HG02885 (cell line): ENCODE measurements around the gene SNX4.

Experiments used
- ATAC-seq: cut with Tn5 transposase; IDR thresholded peaks from one replicate; pipeline ENCODE4 v1.9.1; 2021; ENCODE audit warnings: mild to moderate bottlenecking; ENCODE audit not compliant: unreplicated experiment, poor library complexity

Gene SNX4

DNA sequence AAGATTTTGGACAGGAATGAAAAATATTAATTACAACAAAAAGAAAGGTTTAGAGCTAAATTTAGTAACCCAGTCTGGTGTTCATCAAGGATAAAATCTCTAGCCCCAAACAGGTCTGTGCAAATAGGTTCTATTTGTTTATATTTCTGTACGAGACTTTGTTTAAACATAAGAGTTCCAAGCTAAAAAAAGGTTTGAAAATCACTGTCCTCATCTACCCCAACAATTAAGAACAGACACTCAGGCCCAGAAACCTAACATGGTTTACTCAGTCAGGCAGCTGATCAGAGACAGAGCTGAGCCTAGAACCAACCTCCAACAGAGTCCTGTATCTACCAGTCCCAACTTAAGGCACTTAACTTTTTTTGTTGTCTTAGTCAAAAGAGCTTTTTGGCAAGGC lies 49.3 kb downstream of the SNX4 start:
- no peak for ATAC-seq

DNA sequence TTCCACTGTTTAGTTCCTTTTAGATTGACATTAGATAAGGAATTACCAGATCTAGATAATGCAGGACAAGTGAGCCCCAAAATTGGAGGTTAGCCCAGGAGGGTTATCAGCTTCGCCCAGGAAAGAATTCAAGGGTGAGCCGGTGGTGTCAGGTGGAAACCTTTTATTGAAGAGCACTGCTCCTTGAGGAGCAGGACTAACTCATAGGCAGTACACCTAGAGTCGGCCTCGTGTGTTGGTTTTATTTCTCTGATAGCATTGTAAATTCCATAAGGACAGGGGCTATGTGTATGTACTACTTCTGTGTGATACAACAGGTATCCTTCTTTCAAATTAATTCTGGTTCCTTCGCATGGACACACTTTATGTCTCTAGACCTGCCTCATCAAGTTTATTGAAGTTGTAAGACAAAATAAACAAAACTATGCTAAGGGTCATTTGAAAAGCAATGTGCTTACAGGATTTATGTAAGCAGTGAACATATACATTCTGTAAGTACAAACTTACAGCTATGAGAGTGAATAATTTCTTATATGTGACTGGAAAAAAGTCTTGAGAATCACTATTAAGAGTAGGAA lies 57.2 kb downstream of the SNX4 start:
- no peak for ATAC-seq

GRCh38 chr3:125461896-125462295 lies 58.1 kb downstream of the SNX4 start:
- no peak for ATAC-seq

- no peak for ATAC-seq
Measured at GRCh38 chr3:125460233-125460632, 59.8 kb downstream of the SNX4 start.

DNA sequence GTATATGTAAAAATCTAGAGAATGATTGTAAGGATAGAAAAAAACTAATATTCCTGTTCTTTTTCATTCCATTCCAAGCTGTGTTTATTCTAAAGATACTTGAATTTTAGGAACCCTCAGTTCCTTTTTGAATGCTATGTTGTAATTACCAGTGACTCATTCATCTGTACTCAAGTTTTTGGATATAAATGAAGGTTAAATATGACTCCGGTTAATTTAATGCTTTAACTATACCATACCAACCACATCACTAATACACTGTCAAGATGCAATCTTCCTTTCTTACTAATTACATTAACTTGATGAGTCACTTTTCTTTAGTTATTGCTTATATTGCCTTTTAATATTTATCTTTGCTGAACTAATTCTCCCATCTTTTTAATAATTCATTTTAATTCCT lies 76.1 kb downstream of the SNX4 start:
- no peak for ATAC-seq

DNA sequence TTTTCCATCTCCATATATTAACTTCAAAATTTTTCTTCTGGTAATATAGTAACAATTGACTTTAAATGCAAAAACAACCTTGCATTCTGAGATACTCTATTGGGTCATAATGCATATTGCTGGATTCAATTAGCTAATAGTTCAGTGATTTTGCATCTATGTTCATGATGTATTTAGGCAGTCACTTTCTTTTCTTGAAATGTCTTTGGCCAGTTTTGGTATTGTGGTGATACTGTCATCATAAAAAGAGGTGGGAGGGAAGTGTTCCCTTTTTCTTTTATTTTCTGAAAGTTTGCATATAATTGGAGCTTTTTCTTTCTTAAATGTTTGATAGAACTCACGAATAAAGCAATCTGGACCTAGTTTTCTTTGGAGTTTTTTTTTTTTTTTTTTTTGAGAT lies 77.5 kb downstream of the SNX4 start:
- ATAC-seq, result no peak

DNA sequence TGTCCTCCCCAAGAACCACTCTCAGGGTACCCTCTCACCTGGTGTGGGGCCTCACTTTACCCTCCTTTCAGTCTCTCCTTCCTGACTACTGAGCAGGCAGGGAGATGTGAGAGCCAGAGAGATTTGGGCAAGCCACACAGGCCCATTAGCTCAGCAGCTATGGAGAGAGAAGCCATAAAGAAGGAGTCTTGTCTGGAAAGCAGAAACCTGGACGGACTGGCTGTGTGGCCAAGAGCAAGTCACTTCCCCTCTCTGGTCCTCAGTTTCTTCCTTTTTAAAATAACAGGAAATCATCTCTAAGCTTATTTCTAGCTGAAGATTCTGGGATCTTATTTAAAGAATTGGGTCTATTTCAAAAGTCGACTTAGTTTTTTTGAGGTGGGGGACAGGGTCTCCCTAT lies 79.0 kb downstream of the SNX4 start:
- no peak for ATAC-seq

- ATAC-seq, result no peak
Measured at GRCh38 chr3:125440559-125440955, 79.4 kb downstream of the SNX4 start.

DNA sequence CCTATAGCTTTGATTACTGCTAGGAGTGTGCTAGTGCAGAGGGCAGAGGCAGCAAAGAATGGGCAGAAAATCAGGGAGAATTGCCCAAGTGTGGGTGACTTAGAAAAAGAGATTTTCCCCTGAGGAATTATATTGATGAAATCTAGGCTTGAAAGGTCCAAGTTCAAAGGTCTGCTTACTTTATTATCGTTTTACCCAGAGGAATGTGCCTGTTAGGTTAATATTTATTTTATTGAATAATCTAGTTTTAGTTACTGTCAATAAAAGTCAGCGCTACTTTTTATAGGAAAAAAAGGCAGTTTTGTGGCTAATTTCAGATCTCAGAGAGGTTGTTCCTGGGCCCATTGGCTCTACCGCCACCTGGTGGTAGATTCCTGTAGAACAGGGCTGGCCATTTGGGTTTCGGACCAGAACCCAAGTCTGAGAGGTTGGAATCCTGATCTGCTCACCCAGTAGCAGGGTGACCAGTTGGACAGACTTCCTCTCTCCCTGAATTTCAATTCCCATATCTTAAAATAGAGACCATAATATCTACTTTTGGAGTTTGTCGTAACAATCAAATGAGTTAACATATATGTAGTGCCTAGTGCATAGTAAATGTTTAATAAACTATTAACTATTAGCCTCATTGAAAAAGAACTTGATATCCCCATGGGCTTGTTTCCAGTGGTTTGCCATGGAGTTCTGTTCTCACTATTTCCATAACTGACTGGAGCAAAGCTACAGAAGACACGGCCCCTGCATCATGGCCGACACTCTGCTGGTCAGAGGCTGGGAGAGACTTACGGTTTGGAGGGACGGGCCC lies 82.2 kb downstream of the SNX4 start:
- no peak for ATAC-seq

- ATAC-seq, result no peak
Measured at GRCh38 chr3:125436921-125437320, 83.1 kb downstream of the SNX4 start.

- ATAC-seq, result no peak
Measured at GRCh38 chr3:125435231-125435630, 84.8 kb downstream of the SNX4 start.

- no peak for ATAC-seq
Measured at GRCh38 chr3:125434582-125435011, 85.4 kb downstream of the SNX4 start.

DNA sequence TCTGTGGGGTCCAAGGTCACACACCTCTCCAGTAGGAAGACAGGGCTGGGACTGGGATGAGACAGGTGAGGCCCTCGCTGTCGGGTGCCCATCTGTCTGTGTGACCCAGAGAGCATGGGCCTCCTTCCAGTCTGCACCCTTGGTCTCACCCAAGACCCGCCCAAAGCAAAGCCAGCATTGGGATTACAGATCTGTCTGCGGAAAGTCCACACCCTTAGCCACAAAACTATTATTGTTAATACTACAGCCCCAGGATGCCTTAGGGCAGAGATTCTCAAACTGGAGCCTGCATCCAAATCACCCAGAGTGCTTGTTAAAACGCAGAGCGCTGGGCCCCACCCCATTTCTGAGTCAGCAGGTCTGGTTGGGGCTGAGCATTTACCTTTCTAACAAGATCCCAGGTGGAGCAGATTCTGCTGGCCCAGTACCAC lies 86.4 kb downstream of the SNX4 start:
- no peak for ATAC-seq

GRCh38 chr3:125433091-125433534 lies 86.9 kb downstream of the SNX4 start:
- no peak for ATAC-seq

- no peak for ATAC-seq
Measured at GRCh38 chr3:125431912-125432790, 87.9 kb downstream of the SNX4 start.

GRCh38 chr3:125431391-125431790 lies 88.6 kb downstream of the SNX4 start:
- no peak for ATAC-seq

DNA sequence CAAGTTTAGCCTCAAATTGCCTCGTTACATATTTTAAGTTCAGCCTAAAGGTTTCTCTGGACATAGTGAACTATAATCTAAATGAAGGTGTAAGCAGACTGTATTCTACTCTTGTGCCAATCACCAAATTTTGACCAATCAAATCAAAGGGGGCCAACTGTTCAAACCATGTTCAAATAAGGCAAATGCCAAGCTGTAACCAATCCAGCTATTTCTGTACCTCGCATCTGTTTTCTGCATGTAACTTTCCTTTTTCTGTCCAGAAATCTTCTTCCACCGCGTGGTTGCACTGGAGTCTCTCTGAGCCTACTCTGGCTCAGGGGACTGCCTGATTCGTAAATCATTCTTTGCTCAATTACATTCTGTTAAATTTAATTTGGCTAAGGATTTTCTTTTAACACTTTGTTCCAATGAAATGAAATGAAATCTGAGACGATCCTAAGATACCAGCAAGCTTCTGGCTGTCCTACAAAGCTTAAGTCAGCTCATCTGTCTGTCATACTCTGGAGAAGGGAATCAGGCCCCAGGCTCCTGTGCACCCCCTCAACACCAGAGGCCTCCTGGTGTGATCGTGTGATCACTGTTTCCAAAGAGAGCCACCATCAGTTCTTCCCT lies 91.7 kb downstream of the SNX4 start:
- ATAC-seq, result no peak

GRCh38 chr3:125418306-125418705 lies 101.7 kb downstream of the SNX4 start:
- no peak for ATAC-seq

GRCh38 chr3:125416235-125416634 lies 103.8 kb downstream of the SNX4 start:
- no peak for ATAC-seq

- no peak for ATAC-seq
Measured at GRCh38 chr3:125414669-125415068, 105.3 kb downstream of the SNX4 start.

GRCh38 chr3:125410922-125411321 lies 109.1 kb downstream of the SNX4 start:
- no peak for ATAC-seq
